Right hindlimb (tissue), 1 donor: ENCODE measurements around the gene AMOTL2.

Experiments used
- DNase-seq: peaks from one replicate; pipeline ENCODE4 v3.0.0-alpha.2; 2018

The AMOTL2 gene

GRCh38 chr3:134352031-134352671 is 22.1 kb downstream of the AMOTL2 start:
- no peak for DNase-seq

GRCh38 chr3:134351427-134351826 is 22.8 kb downstream of the AMOTL2 start:
- no peak for DNase-seq

- no peak for DNase-seq
These were observed 23.4 kb downstream of the AMOTL2 start for GRCh38 chr3:134350861-134351311.

DNA sequence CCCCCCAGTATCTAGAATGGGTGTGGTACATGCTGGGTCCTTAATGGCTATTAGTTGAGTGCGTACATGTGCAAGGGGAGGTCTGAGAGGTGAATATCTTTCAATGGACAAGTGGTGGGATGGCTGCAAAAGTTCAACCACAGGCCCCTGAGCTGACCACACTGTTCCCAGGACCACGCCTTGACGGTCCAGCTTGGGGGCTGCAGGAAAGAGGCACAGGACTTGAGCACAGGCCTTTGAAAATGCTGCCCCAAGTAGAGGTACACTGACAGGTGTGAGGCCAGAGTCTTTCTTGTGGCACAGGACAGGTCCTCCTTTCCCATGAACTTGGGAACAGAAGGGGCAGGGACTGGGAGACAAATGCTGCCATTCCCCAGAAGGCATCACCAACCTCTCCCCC is 24.0 kb downstream of the AMOTL2 start:
- DNase-seq = no peak

- DNase-seq = no peak
These were observed 25.7 kb downstream of the AMOTL2 start for GRCh38 chr3:134348524-134348923.

GRCh38 chr3:134347551-134347950 is 26.7 kb downstream of the AMOTL2 start:
- no peak for DNase-seq

DNA sequence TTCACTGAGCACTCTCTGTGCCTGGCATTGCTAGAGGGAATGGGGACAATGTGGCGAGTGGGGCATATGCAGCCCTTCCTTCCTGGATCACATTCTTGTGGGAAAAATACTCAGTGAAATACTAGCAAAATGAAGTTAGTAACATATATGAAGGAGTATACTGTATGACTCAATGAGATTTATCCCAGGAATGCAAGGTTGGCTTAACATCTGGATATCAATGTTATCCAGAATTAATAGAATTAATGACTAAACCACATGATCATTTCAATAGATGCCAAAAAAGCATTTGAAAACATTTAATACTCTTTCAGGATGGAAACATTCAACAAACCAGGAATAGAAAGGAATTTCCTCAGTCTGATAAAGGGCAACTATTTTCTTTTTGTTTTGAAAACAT is 27.5 kb downstream of the AMOTL2 start:
- no peak for DNase-seq

DNA sequence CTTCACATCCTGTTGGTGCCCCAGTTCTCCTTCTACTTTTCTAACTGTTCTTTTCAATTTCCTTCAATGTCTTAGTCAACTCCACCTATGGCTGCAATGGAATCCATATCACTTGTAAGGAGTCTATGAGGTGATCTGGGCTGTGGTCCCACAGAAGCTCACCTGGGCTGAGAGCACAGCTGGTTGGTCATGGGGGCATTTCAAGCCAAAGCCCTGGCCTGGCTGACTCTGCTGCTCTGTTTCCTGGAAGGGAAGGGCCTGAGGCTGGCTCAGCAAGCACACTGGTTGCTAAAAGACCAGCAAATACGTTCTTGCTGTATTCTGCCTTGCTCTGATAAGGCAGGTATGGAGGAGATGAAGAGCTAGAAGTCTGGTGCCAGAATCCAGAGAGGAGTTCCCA is 29.0 kb downstream of the AMOTL2 start:
- DNase-seq = no peak

DNA sequence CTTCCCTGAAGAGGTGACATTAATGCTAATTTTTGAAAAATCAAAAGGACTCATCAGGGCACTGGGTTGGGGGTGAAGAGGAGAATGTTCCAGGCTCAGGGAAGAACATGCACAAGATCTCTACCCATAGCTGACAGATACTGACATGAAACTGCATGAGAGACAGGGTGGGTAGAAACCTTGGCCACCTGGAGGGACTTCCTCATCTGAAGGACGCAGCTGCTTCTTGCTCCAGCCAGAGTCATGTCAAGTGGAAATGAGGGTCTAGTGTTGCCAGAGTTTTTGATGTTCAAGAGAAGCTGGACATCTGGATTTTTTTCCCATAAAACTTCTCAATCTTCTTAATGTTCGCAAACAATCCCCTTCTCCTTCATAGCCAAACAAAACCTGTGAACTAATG is 29.7 kb downstream of the AMOTL2 start:
- no peak for DNase-seq

- no peak for DNase-seq
These were observed 32.0 kb downstream of the AMOTL2 start for GRCh38 chr3:134342259-134342658.

- no peak for DNase-seq
These were observed 32.9 kb downstream of the AMOTL2 start for GRCh38 chr3:134341389-134341788.

DNA sequence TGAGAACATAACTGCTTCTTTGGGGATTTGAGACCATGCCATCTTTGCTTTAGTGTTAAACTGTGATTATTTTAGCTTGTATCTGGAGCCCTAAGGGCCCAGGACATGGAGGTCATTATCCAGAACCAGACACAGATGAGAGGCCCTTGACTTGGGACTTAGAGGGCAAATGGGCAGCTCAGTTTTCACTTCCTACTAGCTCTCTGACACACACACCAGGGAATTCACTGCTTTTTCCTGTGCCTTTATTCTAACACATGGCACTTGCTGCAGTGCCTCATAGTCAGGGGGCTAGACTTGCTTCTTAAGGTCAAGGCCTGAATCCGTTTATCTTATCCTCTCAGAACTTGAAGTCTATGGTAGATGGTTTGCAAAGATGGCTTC is 33.3 kb downstream of the AMOTL2 start:
- DNase-seq = no peak

- DNase-seq = no peak
These were observed 33.8 kb downstream of the AMOTL2 start for GRCh38 chr3:134340362-134340981.

GRCh38 chr3:134339913-134340312 is 34.3 kb downstream of the AMOTL2 start:
- no peak for DNase-seq

DNA sequence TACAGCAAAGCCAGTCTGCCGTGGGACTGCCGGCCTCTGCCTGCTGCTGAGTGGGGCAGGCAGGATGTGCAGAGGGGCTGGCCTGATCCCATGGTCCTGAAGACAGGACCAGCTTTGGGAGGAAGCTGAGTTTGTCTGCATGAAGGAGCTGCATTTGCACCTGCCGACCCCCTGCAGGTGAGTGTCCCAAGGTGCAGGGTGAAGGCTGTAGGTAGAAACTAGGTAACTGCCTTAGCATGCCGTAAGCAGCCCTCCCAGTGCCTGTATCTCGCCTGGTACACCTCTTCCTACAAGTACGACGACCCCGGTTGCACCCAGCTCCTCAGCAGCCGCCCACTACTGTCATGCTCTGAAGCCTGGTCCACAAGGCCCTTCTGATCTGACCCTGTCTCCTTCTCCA is 34.9 kb downstream of the AMOTL2 start:
- DNase-seq = no peak

DNA sequence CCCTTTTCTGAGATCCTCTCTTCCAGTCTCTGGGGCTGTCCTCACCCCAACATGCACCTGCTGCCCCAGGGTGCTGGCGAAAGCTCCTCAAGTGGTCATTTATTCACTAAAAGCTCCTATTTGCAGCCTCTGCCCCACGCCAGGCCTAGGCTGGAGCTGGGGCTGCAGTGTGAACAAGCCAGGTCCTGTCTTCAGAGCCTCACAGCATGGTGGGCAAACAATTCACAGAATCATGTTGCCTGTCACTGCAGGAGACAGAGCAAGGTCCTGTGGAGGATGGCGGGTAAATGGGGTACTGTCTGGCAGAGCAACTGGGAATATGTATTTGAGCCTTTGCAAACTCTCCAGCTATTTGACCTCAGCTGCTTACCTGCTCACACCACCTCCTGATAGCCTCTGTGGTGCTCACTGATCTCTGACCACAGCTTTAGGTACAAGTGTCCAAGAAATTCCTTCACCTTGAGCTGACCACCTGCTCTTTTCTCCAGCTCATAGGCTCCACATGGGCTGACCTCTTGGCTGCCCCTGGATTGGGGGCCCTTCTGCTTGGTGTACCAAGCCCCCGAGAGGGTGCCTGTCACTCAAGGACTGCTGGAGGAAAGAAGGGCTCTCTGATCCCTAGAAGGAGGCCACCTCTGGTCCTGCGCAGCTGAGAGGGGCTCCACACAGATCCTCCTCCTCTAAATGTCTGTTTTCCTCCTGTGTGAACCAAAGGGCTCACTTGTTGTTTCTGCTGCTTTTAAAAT is 35.6 kb downstream of the AMOTL2 start:
- DNase-seq = no peak

DNA sequence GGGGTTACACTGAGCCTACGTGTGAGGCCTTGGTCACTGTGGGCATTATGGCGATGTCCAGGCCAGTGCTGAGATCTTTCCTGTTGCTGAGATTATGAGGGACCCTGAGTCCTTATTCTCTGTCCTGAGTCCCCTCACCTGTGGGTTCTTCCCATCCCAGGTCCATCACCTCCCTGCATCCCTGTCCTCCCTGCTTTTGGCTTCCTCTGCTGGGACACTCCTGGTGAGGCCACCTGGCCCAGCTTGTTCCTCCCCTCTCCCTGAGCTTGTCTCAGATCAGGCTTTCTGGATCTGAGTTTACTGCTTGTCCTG is 36.1 kb downstream of the AMOTL2 start:
- no peak for DNase-seq

DNA sequence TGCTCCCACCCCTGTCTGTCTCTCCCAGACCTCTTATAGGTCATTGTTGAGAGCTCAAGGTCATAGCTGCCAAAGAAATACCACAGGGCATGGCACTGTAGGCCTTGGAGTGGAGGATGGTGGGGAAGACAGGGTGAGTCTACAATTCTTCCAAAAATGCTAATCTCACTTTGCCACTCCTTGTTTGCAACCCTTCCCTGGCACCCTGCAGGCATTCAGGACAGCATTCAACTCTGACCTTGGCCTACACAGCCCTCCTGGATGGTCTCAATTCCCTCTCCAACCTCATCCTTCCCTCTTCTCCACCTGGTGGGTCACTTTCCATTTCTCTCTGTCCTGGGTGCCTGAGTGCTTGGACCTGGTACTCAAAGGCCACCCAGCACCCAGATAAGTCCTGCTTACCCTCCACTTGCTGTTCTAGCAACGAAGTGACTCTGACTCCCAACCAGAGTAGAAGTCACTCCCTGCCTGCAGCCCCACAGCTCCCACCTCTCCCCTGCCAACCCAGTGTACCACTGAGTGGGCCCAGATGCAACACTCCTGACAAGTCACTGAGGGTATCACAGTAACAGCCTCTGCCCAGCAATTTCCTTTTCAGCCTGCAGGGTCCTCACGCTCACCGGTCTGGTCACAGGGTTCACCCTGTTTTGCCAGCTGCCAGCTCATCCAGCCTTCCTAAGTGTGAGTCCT is 36.6 kb downstream of the AMOTL2 start:
- DNase-seq = no peak

GRCh38 chr3:134337071-134337482 is 37.2 kb downstream of the AMOTL2 start:
- no peak for DNase-seq

DNA sequence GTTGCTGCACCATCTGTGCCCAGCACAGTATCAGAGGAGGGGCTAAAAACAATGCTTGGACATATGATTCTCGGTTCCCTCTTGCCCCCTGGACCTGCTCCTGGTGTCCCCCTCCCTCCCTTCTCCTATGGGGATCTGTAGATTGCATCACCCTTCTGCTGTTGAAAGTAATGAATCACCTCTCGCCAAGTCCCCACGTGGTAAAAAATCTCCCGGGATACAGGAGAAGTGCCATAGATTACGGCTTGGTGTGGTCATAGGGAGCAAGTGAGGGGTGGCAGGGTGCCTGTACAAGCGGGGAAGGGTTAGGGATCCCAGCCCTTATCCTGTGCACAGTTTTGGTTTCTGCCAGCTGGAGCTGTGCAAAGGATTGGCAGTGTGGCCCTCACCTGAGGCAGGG is 37.7 kb downstream of the AMOTL2 start:
- DNase-seq = no peak

GRCh38 chr3:134334901-134335280 is 39.4 kb downstream of the AMOTL2 start:
- DNase-seq = no peak

DNA sequence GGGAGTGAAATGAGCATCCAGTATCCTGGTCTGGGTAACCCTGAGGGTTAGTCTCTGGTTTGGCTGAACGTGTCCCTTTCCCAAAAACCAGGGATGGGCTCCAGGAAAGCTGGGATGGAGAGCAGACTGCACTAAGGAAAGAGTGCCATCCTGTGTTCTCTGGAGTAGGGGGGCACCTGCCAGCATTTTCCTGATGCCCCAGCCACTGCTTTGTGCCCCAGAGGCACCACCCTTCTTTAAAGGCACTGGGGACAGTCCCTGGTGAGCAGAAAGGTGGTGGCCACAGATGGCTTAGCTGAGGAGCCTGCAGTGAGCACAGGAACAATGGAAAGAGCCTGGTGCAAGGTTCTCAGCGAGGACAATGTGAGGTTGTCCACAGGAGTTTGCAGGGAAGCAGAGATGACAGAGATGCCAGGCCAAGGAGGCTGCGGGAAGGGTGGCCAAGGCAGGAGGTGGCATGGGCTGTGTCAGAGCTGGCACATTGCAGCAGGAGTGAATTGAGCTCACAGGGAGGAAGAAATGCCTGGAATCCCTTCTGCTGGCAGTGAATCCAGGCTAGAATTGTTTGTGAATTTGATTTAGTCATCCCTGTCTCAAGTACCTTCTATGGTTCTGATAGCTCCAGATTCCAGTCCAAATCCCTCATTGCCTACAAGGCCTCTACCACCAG is 39.9 kb downstream of the AMOTL2 start:
- DNase-seq = no peak

- no peak for DNase-seq
These were observed 40.6 kb downstream of the AMOTL2 start for GRCh38 chr3:134333522-134334181.
